Right hindlimb (tissue), 1 donor: Measurements from ENCODE around the gene HMGN3.

Experiments used
- DNase-seq: peaks from one replicate; pipeline ENCODE4 v3.0.0-alpha.2; 2018

HMGN3 gene

DNA sequence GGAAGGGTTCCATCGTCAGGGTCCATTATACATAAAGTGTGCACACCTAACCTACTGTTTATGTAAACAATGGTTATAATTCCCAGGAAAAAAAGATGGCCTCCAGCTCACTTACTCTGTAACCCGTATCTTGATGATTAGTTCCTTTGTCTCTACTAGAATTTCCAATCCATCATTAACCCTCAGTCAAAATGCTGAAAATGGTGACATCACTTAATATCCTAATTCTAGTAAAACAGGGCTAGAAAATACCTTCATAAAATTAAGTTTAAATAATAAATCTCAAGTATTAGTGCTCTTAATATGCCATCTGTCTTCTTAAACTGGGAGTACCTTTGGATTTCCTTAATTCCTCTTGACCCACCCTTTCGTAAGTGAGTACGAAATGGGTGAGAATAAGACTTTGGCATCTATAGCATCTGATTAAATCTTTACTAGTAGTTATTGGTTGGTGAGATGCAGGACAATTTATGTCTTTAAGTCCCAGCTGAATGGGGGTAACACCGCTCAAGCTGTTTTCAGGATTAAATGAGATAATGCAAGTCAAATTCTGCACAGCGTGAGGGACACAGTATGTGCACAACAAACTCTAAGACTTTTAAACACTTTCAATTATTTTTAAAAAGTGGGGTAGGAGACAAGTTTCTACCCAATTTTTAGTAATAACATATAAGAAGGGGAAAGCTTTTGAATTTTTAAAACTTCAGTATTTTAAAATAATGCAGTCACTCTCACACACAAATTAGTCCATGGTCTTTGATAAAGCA lies 1.6 kb downstream of the HMGN3 start:
- no peak for DNase-seq

DNA sequence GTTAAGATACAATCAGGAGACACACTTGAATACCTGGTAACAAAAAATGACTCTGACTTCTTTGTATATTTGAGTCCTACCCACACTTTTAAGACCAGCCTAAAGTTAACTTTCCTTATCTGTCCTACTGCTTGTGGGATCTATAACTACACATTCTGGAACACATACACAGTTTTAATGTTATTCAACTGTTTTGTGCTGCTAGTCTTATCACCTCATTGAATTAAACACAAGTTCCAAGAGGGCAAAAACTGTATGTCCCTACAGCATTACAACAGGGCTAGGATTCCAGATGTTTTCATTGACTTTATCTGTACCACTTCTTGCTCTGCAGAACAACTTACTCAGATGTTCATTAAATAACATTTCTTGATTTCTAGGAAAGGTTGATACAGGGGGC lies 2.8 kb downstream of the HMGN3 start:
- DNase-seq: no peak

DNA sequence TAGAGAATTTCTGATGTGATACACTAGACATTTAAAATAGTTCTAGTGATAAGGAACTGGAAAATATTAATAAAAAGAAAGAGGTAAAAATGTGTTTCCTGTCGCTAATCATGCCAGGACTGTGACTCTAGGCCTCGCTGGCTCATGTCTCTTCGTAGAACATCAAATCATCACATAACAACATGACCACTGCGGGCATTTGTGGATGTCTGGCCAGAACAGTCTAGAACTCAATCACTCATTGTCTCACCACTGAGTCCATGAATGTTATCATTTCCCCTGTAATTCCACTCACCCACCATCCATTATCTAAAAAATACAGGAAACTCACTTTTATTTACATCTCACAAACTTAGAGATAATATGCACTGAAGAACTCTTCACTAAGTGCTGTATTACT lies 3.4 kb downstream of the HMGN3 start:
- DNase-seq: no peak

DNA sequence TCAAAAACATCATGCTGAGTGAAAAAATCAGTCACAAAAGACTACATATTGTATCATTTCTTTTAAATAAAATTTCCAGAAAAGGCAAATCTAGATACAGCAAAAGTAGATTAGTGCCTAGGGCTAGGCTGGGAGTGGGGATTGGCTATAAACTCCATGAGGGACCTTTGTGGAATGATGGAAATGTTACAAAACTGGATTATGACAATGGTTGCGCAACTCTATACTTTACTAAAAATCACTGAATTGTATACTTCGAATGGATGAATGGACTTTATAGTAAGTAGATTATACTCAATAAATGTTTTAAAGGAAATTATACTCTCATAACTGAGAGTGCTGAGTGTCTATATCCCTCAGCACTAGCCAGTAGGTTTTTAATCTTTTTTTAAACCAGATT lies 4.3 kb downstream of the HMGN3 start:
- DNase-seq: no peak

DNA sequence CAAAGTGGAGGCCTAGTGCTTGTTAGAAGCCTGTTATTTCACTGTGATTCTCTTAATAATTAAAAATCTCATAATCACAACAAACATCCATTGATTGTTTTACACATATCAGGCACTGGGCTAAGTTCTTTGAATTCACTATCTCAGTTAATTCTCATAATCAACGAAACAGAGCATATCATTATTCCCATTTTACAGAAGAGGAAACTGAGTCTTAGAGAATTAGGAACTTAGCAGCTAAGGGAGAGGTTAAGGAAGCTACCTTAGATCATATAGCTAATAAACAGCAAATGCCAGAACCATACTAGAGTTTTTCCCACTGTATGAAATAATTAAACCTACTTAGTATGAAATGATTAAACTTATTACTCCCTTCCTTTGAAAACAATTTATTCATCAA lies 7.0 kb downstream of the HMGN3 start:
- DNase-seq: no peak

DNA sequence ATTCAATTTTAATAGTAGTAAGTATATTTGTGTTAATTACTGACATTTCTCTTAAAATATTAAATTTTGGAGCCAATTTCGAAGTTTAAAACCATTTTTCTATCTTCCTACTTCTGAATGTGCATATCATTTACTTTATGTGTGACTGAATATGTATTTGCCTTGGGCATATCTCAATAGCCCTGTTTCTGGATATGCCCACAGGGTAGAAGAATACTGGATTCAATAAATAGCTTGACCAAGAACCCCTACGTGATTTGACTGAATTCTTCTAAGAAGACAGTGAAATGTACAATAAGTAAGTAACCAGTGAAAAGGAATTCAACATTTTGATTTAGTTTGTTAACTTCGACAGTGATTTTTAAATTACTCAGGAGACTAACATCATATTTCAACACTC lies 7.8 kb downstream of the HMGN3 start:
- no peak for DNase-seq

DNA sequence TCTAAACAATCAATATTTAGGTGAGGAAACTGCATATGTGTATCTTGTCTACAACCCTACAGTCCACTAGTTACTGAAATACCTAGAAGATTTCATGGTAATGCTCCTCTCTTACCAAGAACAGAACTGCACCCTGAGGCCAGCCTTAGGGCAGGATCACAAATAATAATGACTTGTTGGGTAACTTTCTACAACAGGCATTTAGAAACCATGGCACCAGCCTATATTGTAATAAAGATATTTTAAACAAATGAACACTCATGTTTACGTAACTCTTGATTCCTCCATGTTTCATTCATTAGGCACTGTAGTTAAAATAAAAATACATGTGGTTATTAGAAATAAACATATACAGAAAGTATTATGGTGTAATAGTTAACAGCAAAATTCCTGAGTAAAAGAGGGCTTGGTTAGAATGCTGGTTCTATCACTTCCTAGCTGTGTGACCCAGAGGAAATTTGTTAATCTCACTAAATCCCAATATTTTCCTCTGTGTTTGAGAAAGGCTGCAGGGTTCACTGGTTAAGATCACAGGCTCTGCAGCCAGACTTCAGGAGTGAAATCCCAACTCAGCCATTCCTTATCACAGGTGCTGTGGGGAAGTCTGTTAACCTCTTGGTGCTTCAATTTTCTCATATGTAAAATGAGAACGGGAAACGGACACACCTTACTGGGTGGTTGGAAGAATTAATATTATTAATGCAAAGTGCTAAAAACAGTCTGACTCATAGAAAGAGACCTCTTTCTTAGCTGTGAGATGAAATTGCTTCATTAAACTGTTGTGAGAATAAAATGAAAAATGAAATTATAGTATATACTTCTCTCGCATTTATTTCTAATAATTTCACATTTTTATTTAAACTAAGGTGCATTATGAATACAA lies 8.5 kb downstream of the HMGN3 start:
- DNase-seq: no peak

DNA sequence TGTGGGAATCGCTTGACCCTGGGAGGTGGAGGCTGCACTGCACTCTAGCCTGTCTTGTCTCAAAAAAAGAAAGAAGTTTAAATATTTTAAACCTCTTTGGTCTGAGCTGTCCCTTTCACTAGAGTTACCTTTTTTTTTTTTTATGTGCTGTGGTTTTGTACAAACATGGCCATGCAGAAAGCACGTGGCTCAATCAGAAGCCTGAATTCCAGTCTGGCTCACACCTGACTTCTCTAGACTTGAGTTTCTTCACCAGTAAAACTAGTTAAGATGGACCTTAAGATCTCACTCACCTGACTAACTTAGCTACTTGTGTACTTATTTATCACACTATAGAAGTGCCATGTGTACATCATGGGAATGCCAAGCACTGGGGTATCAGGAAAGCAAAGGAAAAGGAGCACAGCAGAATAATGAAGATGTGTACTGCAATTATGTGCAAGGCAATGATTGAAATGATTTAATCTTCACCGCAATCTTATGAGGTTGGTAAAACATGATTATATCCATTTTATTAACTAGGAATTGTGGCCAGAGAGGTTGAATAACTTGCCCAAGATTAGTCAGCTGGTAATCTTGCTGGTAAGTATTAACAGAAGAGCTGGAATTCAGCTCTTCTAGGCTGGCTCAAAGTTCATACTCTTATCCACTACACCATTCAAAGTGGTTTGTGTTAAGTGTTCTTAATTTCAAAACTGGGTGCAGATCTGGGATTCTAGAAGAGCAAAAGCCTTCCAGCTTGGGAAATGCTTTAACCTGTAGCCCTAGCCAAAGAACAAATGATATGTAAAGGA lies 10.7 kb downstream of the HMGN3 start:
- DNase-seq: no peak

DNA sequence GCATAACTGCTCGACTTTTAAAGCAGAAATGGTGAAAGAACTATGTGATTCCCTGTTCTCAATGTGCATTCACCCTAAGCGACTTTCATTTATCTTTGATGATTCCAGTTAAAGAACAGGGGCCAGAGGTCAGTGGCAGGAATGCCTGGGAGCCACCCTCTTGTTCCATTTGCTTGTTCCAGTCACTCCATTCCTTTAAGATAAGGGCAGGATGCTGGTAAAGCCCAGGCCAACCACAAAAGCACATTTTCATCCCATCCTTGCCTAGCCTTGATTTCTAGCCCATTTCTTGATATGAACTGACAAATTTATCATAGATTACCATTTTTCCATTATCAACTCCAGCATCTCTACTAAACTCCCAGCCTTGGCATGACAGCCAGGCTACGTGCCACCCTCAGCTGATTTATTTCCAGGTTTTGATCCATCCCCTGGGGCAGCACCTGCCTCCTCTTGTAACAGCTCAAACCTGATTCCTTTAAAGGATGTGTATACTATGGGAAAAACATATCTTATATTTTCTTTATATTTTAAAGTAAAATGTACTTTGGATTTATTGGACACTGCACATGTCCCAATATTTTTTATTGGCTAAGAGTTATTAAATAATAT lies 19.2 kb downstream of the HMGN3 start:
- no peak for DNase-seq

DNA sequence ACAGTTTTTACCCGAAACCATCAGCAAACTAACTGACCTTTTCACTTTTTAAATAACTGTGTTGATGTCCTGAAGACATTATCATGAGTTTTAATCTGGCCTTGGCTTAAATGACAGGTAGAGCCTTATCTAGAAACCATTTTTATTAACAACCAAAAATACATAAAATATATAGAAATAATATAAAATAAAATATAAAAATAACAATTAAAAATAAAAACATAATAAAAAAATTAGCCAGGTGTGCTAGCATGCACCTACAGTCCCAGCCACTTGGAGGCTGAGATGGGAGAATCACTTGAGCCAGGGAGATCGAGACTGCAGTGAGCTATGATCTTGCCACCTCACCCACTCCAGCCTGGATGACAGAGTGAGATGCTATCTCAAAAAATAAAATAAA lies 21.6 kb downstream of the HMGN3 start:
- DNase-seq: no peak

DNA sequence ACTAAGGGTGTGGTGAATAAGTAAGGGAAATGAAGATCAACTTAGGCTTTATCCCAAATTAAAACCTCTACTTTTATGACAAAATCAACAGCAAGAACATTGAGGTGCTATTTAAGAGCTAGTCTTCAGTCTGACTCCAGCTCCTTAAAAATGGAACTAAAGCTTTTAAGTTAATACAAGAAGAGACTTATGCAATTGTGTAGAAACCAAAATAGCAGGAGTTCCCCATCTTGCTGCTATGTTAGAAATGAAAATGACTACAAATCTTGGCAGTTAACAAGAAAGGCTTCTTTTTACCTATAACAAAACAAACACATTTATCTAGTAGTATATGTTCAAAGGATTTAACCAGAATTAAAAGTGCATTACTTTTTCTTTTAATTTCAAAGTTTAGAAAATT lies 25.7 kb downstream of the HMGN3 start:
- no peak for DNase-seq

DNA sequence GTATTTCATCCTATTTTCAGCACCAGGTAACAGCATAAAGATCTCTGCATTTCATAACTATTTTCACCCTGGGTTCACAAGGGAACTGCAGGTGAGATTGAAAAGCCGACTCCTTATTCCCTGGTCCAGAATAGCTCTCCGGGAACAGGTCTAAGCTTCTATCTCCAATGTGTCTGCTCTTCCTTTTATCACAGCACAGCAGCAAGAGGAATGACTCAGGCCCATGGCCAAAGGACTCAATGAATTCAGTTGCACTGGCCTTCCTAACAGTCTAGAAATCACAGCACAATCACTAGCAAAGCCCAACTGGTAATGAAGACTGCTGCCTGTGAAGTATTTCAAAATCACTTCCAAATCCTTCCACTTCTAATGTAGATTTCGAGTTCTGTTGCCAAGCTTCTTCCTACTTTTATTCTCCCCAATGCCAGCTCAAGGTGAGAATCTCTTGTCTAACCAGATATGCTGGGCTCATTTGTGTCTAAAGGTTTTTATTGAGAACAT lies 30.7 kb downstream of the HMGN3 start:
- no peak for DNase-seq

DNA sequence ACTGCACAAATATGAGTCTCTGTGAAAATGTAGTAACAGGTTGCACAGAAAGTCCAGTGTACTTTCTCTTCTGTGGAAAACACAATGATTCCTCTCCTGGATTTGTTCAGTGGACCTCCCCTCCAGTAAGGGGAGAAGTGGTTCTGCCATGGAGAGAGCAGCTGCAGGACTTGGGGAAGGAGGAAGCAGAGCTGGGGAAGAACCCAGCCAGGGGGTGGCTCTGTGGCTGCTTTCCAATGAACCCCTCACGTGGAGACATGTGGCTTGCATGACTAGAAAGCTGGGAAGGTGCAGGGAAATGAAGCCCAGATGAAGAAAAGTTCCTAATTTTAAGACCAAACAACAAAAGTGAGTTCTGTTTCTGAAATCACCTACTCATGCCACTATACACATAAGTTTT lies 31.9 kb downstream of the HMGN3 start:
- DNase-seq: no peak

DNA sequence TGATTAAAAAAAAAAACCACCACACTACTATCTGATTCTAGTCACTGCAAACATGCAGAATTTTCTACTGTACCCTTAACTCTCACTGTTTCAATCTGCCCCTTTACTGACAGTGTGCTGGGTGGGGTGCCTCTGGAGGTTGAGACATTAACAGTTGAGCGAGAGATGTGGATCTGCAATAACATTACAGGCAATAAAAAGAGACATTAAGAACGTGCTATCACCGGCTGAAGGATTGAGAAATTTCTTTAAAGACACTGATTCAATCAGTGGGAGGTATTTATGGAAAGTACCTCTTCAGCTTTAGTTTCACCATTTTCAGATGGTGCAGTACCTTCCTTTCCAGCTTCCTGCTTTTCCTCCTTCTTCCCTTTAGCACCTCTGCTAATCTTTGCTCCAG lies 32.5 kb downstream of the HMGN3 start:
- no peak for DNase-seq

DNA sequence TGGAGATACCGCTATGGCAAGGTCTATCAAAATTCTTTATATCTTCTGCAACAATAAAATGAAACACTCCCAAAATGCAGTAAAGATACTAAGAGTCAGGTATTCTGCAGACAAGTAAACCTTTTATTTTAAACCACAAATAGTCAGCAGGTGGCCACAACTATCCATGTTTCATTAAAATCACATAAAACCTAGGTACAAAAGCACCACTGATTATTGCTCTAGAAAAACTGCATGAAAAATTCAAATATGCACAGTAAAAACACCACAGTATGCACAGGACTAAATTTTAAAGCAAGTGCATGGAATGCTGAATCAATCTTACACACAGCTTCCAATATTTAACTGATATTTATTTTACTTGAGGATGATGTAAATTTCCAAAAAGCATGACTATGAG lies 33.3 kb downstream of the HMGN3 start:
- no peak for DNase-seq

DNA sequence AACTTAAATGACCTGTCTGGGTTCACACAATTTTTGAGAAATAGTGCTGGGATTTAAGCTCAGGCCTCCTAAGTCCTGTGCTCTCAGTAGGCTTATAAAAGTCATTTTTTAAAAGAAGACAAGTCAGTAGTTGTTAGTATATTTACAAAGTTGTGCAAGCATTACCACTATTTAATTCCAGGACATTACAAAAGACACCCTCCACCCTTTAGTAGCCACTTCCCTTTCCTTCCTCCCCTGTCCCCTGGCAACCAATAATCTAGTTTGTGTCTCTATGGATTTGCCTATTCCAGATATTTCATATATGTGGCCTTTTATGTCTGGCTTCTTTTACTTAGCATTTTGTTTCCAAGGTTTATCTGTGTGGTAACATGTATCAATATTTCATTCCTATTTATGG lies 37.6 kb downstream of the HMGN3 start:
- no peak for DNase-seq

DNA sequence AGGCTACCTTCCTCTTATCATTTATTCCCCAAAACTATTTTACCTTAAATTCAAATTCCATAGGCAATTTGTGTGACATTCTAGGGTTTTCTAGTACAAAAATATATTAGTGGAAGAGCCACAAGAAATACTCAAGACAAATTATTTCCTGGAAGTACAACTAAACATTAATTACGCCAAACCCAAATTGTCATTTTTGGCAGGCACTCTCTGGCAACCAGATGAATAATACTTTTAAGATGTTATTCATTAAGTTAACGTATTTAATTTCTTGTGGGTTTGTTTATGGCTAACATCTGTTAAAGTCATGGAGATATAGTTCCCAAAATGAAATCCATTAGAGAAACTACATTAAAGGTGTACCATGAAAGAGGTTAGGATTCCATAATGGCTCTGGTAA lies 40.5 kb downstream of the HMGN3 start:
- no peak for DNase-seq

DNA sequence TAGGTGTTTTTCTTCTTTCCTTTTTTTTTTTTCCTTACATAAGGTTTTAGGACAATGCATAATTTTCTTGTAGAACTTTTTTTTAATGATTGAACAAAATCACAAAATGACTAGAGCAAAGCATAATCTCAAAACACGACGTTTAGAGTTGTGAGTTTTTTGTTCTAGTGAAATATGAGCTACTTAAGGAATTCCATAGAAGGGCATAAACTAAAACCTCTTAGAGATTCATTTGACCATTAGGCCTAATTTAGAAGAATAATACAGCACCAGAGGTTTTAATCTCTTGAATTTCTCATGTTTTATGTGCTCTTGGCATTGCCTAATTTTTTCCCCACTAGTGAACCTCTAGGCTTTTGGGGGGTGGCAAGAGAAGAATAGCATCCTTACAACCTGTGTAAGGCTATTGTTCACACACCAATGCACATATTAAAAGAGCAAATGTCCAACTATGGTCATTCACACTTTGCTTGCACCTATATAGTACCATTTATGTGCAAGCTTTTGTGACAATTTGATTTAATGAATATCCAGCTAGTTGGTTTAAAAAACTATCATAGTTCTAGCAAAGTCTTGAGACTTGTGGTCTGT lies 44.6 kb downstream of the HMGN3 start:
- DNase-seq: no peak

DNA sequence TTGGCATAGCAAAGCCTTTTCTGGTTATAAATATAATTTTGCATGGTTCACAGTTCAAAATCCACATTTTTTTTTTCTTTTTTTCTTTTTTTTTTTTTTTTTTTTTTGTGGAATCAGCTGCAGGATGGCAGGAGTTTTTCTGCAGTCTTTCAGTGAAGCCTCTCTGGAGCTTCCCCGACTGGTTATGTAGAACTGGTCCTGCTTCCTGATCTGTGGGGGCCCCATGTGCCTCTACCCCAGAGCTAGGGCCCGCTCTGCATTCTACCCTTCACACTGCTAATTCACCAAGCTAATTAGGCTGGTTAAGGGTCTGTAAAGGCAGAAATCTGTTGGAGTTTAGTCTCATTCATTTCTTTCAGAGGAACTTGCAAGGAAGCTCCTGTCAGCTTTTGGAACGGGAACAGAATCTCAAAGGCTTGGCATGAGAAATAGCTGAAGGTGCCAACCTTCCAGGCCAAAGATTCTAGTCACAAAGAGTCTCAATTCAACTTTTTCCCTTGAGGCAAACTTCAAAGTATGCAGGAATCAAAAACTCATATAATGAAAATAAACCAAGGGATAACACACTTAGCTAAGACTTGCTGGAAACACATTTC lies 45.5 kb downstream of the HMGN3 start:
- DNase-seq: peak; percentile 48

DNA sequence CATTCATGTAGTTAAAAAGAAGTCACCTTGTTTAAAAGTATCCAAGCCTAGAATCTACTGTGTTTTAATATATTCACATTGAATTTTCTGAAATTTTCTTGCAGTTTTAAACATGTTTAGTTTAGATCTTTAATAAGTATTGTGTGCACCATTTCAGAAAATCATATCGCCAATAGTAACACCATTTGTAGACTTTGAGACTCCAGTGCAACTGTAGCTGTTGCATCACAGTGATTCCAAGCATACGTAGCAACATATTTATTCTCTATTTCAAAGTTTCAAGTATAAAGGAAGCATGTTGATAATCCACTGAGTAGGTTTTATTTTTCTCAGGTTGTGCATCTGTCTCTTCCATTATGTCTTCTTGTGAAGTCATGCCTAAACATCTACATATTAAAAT lies 46.4 kb downstream of the HMGN3 start:
- no peak for DNase-seq

DNA sequence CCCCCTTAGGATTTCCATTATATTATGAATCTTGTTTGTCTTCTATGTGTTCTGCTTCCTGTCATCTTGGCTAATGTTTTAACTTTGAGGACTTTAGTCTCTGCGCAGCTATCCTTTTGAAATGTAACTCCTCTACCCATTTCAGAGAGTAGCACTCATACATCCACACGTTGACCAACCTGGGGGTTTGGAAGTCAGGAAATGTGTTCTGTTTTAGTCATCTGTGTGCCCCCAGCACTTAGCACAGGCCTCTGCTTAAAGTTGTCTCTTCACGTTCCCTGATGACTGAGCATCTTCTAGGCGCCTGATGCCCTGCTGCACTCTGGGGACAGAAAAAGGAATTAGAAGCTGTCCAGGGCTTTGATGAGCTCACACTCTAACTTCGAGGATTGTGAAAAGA lies 47.9 kb downstream of the HMGN3 start:
- no peak for DNase-seq

DNA sequence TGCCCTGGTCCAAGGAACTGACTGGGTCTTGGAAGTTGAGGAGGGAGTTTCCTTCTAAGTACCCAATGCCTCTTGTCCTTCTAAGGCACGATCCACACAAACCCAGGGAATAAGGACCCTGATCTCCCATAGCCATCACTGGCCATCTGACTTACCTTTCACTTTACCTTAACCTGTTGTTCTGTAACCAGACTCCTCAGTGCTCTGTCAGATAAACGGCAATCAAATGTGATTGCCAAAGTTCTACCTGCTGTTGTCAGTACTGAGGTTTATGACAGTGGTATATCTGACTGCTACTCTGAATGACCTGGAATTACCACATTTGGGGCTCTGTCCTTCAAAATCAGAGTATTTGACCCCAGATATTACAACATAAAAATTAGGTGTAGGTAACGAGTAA lies 49.8 kb downstream of the HMGN3 start:
- DNase-seq: no peak
